Stimulated activated CD4-positive, alpha-beta T cell treated with anti-CD3 and anti-CD28 coated beads, TNF-alpha, amount 100 ng/mL, for 4 hours (primary cell): Measurements from ENCODE around the gene MAP2.
"Not testable (repeated sequence)": the region's sequence is repeated elsewhere in the genome, so short reads cannot be mapped to it uniquely, and the experiment has no call there.

Source experiments
- DNase-seq, 3 experiments: peaks; one replicate each; pipeline ENCODE4 v3.0.0-alpha.2; 2020; ENCODE audit warnings: low read depth in 3 of 3

MAP2 gene

GRCh38 chr2:209473930-209474419 lies 50.1 kb downstream of the MAP2 start:
- no peak for DNase-seq

- no peak for DNase-seq
Measured at GRCh38 chr2:209474960-209475359, 51.1 kb downstream of the MAP2 start.

- no peak for DNase-seq
Measured at GRCh38 chr2:209476367-209477208, 52.7 kb downstream of the MAP2 start.

- DNase-seq, result not testable (repeated sequence)
Measured at GRCh38 chr2:209492296-209492695, 68.4 kb downstream of the MAP2 start.

- not testable (repeated sequence) for DNase-seq
Measured at GRCh38 chr2:209495068-209495620, 71.3 kb downstream of the MAP2 start.

- no peak for DNase-seq
Measured at GRCh38 chr2:209495855-209496585, 72.2 kb downstream of the MAP2 start.

- no peak for DNase-seq
Measured at GRCh38 chr2:209496586-209496982, 72.7 kb downstream of the MAP2 start.

GRCh38 chr2:209498614-209499013 lies 74.8 kb downstream of the MAP2 start:
- no peak for DNase-seq

GRCh38 chr2:209499069-209499468 lies 75.2 kb downstream of the MAP2 start:
- no peak for DNase-seq

GRCh38 chr2:209501579-209501978 lies 77.7 kb downstream of the MAP2 start:
- no peak for DNase-seq

GRCh38 chr2:209505410-209505809 lies 81.6 kb downstream of the MAP2 start:
- no peak for DNase-seq

- DNase-seq, result no peak
Measured at GRCh38 chr2:209508255-209508654, 84.4 kb downstream of the MAP2 start.

- DNase-seq, result no peak
Measured at GRCh38 chr2:209511637-209512036, 87.8 kb downstream of the MAP2 start.

- no peak for DNase-seq
Measured at GRCh38 chr2:209512971-209513370, 89.1 kb downstream of the MAP2 start.

GRCh38 chr2:209517436-209517835 lies 93.6 kb downstream of the MAP2 start:
- no peak for DNase-seq

- DNase-seq, result no peak
Measured at GRCh38 chr2:209519271-209519670, 95.4 kb downstream of the MAP2 start.

- DNase-seq, result no peak
Measured at GRCh38 chr2:209519906-209520305, 96.1 kb downstream of the MAP2 start.

GRCh38 chr2:209523041-209523740 lies 99.3 kb downstream of the MAP2 start:
- DNase-seq, result no peak

- no peak for DNase-seq
Measured at GRCh38 chr2:209523867-209524266, 100.0 kb downstream of the MAP2 start.

- DNase-seq, result no peak
Measured at GRCh38 chr2:209525331-209525730, 101.5 kb downstream of the MAP2 start.

GRCh38 chr2:209525834-209526281 lies 102.0 kb downstream of the MAP2 start:
- DNase-seq, result no peak

GRCh38 chr2:209526561-209526960 lies 102.7 kb downstream of the MAP2 start:
- no peak for DNase-seq
